ENCODE results near the gene ERFL.
"Not testable (repeated sequence)": the region's sequence is repeated elsewhere in the genome, so short reads cannot be mapped to it uniquely, and the experiment has no call there.

The ERFL gene

GRCh38 chr19:41941410-41942202 is 13.4 kb upstream of the ERFL start:
- no peak for DNase-seq (ENCODE audit: low read depth)
- TF ChIP-seq, protein P1, sequence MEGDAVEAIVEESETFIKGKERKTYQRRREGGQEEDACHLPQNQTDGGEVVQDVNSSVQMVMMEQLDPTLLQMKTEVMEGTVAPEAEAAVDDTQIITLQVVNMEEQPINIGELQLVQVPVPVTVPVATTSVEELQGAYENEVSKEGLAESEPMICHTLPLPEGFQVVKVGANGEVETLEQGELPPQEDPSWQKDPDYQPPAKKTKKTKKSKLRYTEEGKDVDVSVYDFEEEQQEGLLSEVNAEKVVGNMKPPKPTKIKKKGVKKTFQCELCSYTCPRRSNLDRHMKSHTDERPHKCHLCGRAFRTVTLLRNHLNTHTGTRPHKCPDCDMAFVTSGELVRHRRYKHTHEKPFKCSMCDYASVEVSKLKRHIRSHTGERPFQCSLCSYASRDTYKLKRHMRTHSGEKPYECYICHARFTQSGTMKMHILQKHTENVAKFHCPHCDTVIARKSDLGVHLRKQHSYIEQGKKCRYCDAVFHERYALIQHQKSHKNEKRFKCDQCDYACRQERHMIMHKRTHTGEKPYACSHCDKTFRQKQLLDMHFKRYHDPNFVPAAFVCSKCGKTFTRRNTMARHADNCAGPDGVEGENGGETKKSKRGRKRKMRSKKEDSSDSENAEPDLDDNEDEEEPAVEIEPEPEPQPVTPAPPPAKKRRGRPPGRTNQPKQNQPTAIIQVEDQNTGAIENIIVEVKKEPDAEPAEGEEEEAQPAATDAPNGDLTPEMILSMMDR (conservative IDR thresholded peaks at IDR 0.05; ENCODE audit: low read depth, low read length) = no peak

GRCh38 chr19:41940731-41941409 is 12.6 kb upstream of the ERFL start:
- no peak for DNase-seq (ENCODE audit: low read depth)
- TF ChIP-seq, protein P1 (conservative IDR thresholded peaks at IDR 0.05; ENCODE audit: low read depth, low read length) = no peak
- peak overlapping the region; percentile 54 for H3K4me3 ChIP-seq (ENCODE audit: low read depth, low read length)

More at GRCh38 chr19:41941410-41942202, 13.4 kb upstream of the ERFL start:
- H3K4me3 ChIP-seq (ENCODE audit: low read depth, low read length) = no peak overlapping the region

- peak overlapping the region; percentile 54 for H3K4me3 ChIP-seq (ENCODE audit: low read depth, low read length)
- no peak for DNase-seq (ENCODE audit: low read depth)
- TF ChIP-seq, protein P1 (conservative IDR thresholded peaks at IDR 0.05; ENCODE audit: low read depth, low read length) = no peak
These were observed 11.8 kb upstream of the ERFL start for GRCh38 chr19:41939861-41940730.

GRCh38 chr19:41939209-41939608 is 11.0 kb upstream of the ERFL start:
- not testable (repeated sequence) for H3K4me3 ChIP-seq (ENCODE audit: low read depth, low read length); DNase-seq (ENCODE audit: low read depth)

DNA sequence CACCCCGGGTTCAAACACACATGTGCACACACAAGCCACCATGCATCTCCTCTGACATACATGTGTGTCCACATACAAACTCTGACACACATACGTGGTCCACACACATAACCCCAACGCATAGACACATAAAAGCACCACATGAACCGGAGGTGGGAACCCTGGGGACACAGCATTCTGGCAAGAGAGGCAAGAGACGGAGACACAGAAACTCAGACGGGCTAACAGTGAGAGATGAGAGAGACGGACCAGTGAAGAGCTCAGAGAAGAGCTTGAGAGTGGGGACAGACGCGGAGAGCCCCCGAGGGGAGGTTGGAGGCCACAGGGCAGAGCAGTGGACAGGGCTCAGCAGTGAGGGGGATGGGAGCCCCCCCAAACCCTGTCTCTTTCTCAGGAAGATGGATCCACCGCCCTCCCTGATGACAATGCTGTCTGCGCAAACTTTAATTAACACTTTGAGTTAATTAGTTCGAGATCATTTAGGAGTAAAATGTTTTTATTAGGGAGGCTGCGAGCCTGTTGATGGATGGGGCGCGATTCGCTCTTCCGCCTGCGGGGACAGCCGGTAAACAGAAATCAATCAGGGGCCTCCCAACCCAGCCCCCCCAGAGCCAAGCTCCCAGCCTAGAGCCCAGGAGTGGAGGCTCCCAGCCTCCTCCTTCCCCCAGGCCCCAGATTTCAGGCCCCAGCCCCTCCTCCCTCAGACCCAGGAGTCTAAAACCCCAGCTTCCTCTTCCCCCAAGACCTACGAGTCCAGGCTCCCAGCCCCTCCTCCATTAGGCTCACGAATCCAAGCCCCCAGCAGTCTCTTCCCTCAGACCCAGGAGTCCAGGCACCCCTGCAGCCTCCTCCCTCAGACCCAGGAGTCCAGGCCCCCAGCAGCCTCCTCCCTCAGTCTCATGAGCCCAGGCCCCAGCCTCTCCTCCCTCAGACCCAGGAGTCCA is 9.5 kb upstream of the ERFL start:
- TF ChIP-seq, protein P1 (conservative IDR thresholded peaks at IDR 0.05; ENCODE audit: low read depth, low read length) = no peak
- no peak for DNase-seq (ENCODE audit: low read depth)
- H3K4me3 ChIP-seq (ENCODE audit: low read depth, low read length) = no peak overlapping the region

GRCh38 chr19:41936961-41937360 is 8.7 kb upstream of the ERFL start:
- no peak overlapping the region for H3K4me3 ChIP-seq (ENCODE audit: low read depth, low read length)
- DNase-seq (ENCODE audit: low read depth) = no peak
- TF ChIP-seq, protein P1 (conservative IDR thresholded peaks at IDR 0.05; ENCODE audit: low read depth, low read length) = no peak

Measured in choroid plexus epithelial cell (primary cell).